Thoracic aorta (tissue), 2 donors: ENCODE data around the gene CC2D2A. TPM values are rescaled to one million over a fixed set of nuclear protein-coding genes. Genes with fewer than 3 reads are reported as not detected.

ENCODE experiments used
- ATAC-seq: fragments of 150-250 bp; one replicate; pipeline ENCODE4 v1.8.0; 2017; ENCODE audit warnings: low read depth; ENCODE audit not compliant: insufficient number of reproducible peaks, low FRiP score
- DNase-seq: peaks from one replicate; pipeline ENCODE4 v3.0.0-alpha.2; 2020; ENCODE audit warnings: low spot score
- H3K27ac ChIP-seq, 2 donors: fragments of 200-600 bp; sonication (generic); 1 replicate in 1 of 2; 2 replicates in 1 of 2; pipeline ENCODE4 v1.5.1; 2016; ENCODE audit warnings: mild to moderate bottlenecking in 2 of 2, moderate library complexity in 2 of 2
- H3K27me3 ChIP-seq: fragments of 200-600 bp; sonication (generic); replicated peaks from 2 replicates; pipeline ENCODE4 v1.6.0; 2016; ENCODE audit warnings: mild to moderate bottlenecking; ENCODE audit not compliant: insufficient read depth
- H3K36me3 ChIP-seq: fragments of 200-600 bp; sonication (generic); one replicate; pipeline ENCODE4 v1.5.1; 2016
- H3K4me1 ChIP-seq, 2 donors: fragments of 200-600 bp; sonication (generic); 1 replicate in 1 of 2; 2 replicates in 1 of 2; pipeline versions ENCODE4 v1.5.1 to v1.6.0; 2016; ENCODE audit warnings: low read depth in 2 of 2, mild to moderate bottlenecking in 1 of 2; ENCODE audit not compliant: control insufficient read depth in 1 of 2
- H3K4me3 ChIP-seq: fragments of 200-600 bp; sonication (generic); 2 replicates; pipeline ENCODE4 v1.5.1; 2016; ENCODE audit warnings: mild to moderate bottlenecking
- H3K9me3 ChIP-seq: fragments of 200-600 bp; sonication (generic); 2 replicates; pipeline ENCODE4 v1.5.1; 2016
- total RNA-seq, 2 donors: library from RNA; depleted of rRNA; stranded (reverse); fragments of >200 nt; gene quantifications; one replicate each; pipeline versions ENCODE4 v1.1.0 to v1.2.3, GENCODE V29; 2016
- TF ChIP-seq, protein P1 (sequence below): fragments of 200-600 bp; sonication (generic); IDR thresholded peaks from one replicate; pipeline ENCODE4 v1.5.1; 2019; ENCODE audit warnings: antibody characterized with exemption

The CC2D2A gene
- total RNA-seq, 2 donors from 2014 or later = 44.1 to 59.8 TPM

DNA sequence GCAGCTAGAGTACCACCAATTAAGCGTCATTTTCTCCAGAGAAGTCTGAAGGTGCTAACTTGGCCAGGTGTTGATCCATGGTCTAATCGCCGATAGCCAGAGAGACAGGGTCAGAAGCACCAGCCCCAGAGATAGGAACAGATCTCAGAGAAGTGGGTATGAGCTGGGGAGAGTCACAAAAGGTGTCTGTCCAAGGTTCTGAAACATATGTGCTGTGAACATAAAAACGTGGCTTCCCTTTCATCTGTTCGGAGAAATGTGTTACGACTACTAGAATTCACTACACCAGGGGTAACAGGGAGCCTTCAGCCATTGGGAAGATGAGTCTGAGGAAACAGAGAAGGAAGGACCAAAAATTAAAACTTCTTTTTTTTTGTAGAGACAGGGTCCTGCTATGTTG lies 94.2 kb downstream of the CC2D2A start:
- H3K27ac ChIP-seq = no peak overlapping the region
- H3K36me3 ChIP-seq = peaks cover 19% of the 10 kb centered on the region
- no peak for ATAC-seq

DNA sequence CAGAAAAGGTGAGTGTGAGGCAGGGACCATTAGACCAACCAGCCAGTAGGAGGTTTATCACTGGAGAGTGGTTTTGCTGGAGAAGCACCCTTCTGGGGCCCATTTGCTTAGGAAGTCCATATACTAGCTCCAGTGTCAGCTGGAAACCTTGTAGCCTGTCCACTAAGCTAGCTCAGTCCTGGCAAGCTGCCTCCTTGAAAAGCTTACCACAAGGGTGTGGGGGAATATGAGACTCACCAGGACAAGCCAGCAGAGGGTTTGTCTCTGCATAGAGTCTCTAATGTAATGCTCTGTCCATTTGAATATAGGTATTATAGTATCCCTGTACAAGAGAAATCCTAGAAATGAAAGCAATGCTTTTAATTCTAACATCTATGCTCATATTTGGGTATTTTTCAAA lies 99.1 kb downstream of the CC2D2A start:
- H3K9me3 ChIP-seq = no peaks in the 10 kb centered on the region
- no peaks in the 10 kb centered on the region for H3K4me1 ChIP-seq
- no peaks in the 10 kb centered on the region for H3K27me3 ChIP-seq
- TF ChIP-seq, protein P1, sequence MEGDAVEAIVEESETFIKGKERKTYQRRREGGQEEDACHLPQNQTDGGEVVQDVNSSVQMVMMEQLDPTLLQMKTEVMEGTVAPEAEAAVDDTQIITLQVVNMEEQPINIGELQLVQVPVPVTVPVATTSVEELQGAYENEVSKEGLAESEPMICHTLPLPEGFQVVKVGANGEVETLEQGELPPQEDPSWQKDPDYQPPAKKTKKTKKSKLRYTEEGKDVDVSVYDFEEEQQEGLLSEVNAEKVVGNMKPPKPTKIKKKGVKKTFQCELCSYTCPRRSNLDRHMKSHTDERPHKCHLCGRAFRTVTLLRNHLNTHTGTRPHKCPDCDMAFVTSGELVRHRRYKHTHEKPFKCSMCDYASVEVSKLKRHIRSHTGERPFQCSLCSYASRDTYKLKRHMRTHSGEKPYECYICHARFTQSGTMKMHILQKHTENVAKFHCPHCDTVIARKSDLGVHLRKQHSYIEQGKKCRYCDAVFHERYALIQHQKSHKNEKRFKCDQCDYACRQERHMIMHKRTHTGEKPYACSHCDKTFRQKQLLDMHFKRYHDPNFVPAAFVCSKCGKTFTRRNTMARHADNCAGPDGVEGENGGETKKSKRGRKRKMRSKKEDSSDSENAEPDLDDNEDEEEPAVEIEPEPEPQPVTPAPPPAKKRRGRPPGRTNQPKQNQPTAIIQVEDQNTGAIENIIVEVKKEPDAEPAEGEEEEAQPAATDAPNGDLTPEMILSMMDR = no peak
- no peak for DNase-seq
- H3K36me3 ChIP-seq = peaks cover 23% of the 10 kb centered on the region
- ATAC-seq = no peak
- no peak overlapping the region for H3K27ac ChIP-seq
- no peak overlapping the region for H3K4me3 ChIP-seq

More for the DNA sequence above, 94.2 kb downstream of the CC2D2A start:
- DNase-seq = no peak
- Histone ChIP-seq H3K4me1 (no peaks in the 10 kb centered on the region), H3K27me3 (no peaks in the 10 kb centered on the region), H3K4me3 (no peak overlapping the region), H3K9me3 (no peaks in the 10 kb centered on the region)
- TF ChIP-seq, protein P1 = no peak

DNA sequence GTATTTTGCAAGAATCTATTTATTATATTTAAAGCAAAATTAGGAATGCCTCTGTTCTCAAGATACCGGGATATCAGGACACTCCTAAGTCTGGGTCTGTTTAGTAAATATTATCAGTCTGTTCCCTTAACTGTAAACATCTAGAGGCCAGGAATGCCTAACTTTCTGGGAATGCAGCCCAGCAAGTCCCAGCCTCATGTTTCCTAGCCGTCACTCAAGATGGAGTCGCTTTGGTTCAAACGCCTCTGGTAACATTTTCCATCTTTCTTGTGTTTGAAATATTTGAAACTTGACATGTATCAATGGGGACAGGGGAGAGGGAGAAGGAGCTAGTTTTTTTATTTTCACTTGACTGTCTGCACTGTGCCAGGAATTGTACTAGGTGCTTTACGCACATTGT lies 100.1 kb downstream of the CC2D2A start:
- DNase-seq (no peak), ATAC-seq (no peak)
- TF ChIP-seq, protein P1 = no peak
- no peaks in the 10 kb centered on the region for H3K27me3 ChIP-seq
- H3K4me1 ChIP-seq = no peaks in the 10 kb centered on the region
- H3K36me3 ChIP-seq = peaks cover 19% of the 10 kb centered on the region
- H3K4me3 ChIP-seq = no peak overlapping the region
- no peaks in the 10 kb centered on the region for H3K9me3 ChIP-seq
- no peak overlapping the region for H3K27ac ChIP-seq

- TF ChIP-seq, protein P1 = no peak
- H3K27me3 ChIP-seq = no peaks in the 10 kb centered on the region
- no peaks in the 10 kb centered on the region for H3K9me3 ChIP-seq
- H3K36me3 ChIP-seq = no peaks in the 10 kb centered on the region
- H3K4me3 ChIP-seq = no peak overlapping the region
- no peaks in the 10 kb centered on the region for H3K4me1 ChIP-seq
- H3K27ac ChIP-seq = no peak overlapping the region
- no peak for DNase-seq
- no peak for ATAC-seq
Observed at GRCh38 chr4:15575966-15576365, 106.3 kb downstream of the CC2D2A start.

DNA sequence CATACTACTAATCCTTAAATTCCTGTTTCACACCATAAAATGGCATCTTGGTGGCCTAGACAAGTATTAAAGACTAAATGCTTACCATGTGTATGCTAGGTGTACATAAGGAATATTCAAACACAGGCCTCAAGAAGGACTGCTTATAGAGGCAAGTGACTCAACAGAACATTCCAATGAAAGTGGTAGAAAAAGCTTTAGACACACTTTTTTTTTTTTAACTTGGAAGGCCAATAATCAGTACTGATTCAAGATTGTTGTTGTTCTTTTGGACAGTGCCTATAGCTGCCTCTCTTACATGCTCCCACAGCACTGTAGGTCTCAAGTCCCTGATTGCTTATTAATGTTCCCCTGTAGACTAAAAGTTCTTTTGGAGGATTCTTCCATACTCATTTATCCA lies 107.8 kb downstream of the CC2D2A start:
- no peak for ATAC-seq
- DNase-seq = no peak
- Histone ChIP-seq H3K27ac (no peak overlapping the region), H3K36me3 (no peaks in the 10 kb centered on the region), H3K27me3 (no peaks in the 10 kb centered on the region), H3K4me1 (no peaks in the 10 kb centered on the region), H3K4me3 (no peak overlapping the region), H3K9me3 (no peaks in the 10 kb centered on the region)
- TF ChIP-seq, protein P1 = no peak
